Glutamatergic neuron (in vitro differentiated cells): Measurements from ENCODE around the gene NOVA2. TPM values are rescaled to one million over a fixed set of nuclear protein-coding genes. Genes with fewer than 3 reads are reported as not detected.

Source experiments
- DNase-seq: peaks from one replicate; pipeline ENCODE4 v3.0.0; 2022
- H3K27ac Mint-ChIP-seq: one replicate; pipeline ENCODE4 v1.8.0; 2020; ENCODE audit warnings: mild to moderate bottlenecking, mixed read lengths, inconsistent platforms; ENCODE audit not compliant: unreplicated experiment
- H3K27me3 Mint-ChIP-seq: one replicate; pipeline ENCODE4 v1.8.0; 2020; ENCODE audit warnings: mild to moderate bottlenecking, moderate library complexity, mixed read lengths, inconsistent platforms; ENCODE audit not compliant: unreplicated experiment
- H3K36me3 Mint-ChIP-seq: one replicate; pipeline ENCODE4 v1.8.0; 2020; ENCODE audit warnings: mild to moderate bottlenecking, mixed read lengths, inconsistent platforms; ENCODE audit not compliant: unreplicated experiment
- H3K4me1 Mint-ChIP-seq: one replicate; pipeline ENCODE4 v1.8.0; 2020; ENCODE audit warnings: mild to moderate bottlenecking, low read depth, mixed read lengths, inconsistent platforms; ENCODE audit not compliant: unreplicated experiment
- H3K4me3 Mint-ChIP-seq: one replicate; pipeline ENCODE4 v1.8.0; 2020; ENCODE audit warnings: mild to moderate bottlenecking, mixed read lengths, inconsistent platforms; ENCODE audit not compliant: unreplicated experiment
- H3K9me3 Mint-ChIP-seq: one replicate; pipeline ENCODE4 v1.8.0; 2020; ENCODE audit warnings: mild to moderate bottlenecking, moderate library complexity, mixed read lengths, inconsistent platforms; ENCODE audit not compliant: unreplicated experiment
- total RNA-seq: library from RNA; stranded (reverse); fragmentation: NEBNext Ultra II Directional; extraction: Animal tissue kit (Norgen Biotek cat#: 25700); gene quantifications from one replicate; pipeline ENCODE4 v1.2.1, GENCODE V29; 2021; ENCODE audit not compliant: unreplicated experiment
- TF ChIP-seq, protein P1 (sequence below): fragments of 200-600 bp; sonication (generic); IDR thresholded peaks from one replicate; pipeline ENCODE4 v1.5.0; 2021; ENCODE audit not compliant: partially characterized antibody, unreplicated experiment

Gene NOVA2
- total RNA-seq, 1 donor from 2014 or later: 163 TPM

DNA sequence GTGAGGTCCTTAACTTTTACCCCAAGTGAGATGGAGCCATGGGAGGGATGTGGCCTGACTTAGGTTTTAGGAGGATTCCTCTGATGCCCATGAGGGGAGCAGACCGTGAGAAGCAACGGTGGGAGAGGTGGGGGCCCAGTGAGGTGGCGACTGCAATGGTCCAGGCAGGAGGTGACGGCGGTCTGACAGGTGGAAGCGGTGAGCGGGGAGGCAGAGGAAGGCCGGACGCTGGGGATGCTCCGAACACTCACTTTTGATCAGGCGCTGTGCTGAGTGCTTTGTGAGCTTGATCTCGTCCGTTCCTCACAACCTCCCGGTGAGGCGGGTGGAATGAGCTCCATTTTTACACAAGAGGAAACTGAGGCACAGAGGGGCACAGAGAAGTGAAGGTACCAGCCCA is 11.6 kb downstream of the NOVA2 start:
- Mint-ChIP-seq H3K4me1 (peaks cover 43% of the 10 kb centered on the region), H3K9me3 (peaks cover 19% of the 10 kb centered on the region), H3K36me3 (peaks cover 28% of the 10 kb centered on the region), H3K27ac (peak overlapping the region; percentile 98), H3K4me3 (peak overlapping the region; percentile 72), H3K27me3 (peaks cover 33% of the 10 kb centered on the region)
- TF ChIP-seq, protein P1, sequence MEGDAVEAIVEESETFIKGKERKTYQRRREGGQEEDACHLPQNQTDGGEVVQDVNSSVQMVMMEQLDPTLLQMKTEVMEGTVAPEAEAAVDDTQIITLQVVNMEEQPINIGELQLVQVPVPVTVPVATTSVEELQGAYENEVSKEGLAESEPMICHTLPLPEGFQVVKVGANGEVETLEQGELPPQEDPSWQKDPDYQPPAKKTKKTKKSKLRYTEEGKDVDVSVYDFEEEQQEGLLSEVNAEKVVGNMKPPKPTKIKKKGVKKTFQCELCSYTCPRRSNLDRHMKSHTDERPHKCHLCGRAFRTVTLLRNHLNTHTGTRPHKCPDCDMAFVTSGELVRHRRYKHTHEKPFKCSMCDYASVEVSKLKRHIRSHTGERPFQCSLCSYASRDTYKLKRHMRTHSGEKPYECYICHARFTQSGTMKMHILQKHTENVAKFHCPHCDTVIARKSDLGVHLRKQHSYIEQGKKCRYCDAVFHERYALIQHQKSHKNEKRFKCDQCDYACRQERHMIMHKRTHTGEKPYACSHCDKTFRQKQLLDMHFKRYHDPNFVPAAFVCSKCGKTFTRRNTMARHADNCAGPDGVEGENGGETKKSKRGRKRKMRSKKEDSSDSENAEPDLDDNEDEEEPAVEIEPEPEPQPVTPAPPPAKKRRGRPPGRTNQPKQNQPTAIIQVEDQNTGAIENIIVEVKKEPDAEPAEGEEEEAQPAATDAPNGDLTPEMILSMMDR: no peak
- DNase-seq: no peak

DNA sequence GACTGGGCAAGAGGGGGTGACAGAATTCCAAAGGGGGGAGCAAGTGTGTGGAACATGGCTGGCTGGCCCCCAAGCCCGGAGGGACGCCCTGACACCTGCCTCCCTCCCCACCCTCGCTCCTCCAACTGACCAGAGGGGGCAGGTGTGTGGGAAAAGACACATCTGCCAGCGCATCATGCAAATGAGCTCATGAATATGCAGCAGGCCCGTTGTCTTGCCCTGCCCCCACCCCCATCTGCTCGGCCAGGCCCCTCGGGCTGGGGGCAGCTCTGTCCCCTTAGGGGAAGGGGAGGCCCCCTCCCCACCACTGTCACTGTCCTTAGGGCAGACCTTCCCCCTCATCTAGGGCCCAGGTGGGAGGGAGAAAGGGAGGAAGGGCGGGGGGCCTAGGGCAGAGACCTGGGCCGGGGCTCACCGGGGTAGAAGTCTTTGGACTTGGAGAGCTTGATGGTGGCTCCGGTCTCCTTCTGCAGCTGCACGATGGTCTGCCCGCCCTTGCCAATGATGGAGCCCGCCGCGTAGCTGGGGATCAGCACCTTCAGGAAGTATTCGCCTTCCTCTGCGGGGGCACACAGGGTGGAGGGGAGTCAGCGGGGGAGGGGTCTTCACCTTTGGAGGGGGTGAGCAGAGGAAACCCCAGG is 12.9 kb downstream of the NOVA2 start:
- Mint-ChIP-seq H3K27ac (peak overlapping the region; percentile 98), H3K4me3 (peak overlapping the region; percentile 76), H3K9me3 (peaks cover 19% of the 10 kb centered on the region), H3K36me3 (peaks cover 23% of the 10 kb centered on the region), H3K4me1 (peaks cover 45% of the 10 kb centered on the region), H3K27me3 (peaks cover 33% of the 10 kb centered on the region)
- TF ChIP-seq, protein P1: peak; percentile 30
- peak; percentile 80 for DNase-seq

DNA sequence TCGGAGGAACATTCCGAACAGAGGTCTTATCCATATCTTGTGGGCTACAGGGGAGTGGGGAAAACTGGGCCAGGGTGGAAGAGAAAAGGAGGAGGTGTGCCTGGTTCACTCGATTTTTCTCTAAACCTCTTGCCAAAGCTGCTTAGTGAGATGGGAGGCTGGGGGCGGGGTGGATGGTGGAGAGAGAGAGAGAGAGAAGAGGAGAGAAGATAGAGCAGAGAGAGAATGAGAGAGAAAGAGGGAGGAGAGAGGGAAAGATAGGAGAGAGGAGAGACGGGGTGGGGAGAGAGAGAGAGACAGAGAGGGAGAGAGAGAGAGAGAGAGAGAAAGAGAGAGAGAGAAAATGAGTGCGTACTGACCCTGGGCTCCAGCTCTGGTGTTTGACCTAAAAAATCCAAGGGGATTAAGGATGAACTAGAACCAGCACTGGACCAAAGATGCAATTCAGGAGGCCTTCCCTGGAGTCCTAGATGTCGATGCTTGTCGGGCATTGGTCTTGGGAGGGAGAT is 14.1 kb downstream of the NOVA2 start:
- H3K4me1 Mint-ChIP-seq: peaks cover 50% of the 10 kb centered on the region
- peaks cover 22% of the 10 kb centered on the region for H3K36me3 Mint-ChIP-seq
- H3K4me3 Mint-ChIP-seq: peak overlapping the region; percentile 76
- H3K27ac Mint-ChIP-seq: peak overlapping the region; percentile 98
- TF ChIP-seq, protein P1: no peak
- H3K27me3 Mint-ChIP-seq: peaks cover 37% of the 10 kb centered on the region
- DNase-seq: no peak
- peaks cover 20% of the 10 kb centered on the region for H3K9me3 Mint-ChIP-seq

DNA sequence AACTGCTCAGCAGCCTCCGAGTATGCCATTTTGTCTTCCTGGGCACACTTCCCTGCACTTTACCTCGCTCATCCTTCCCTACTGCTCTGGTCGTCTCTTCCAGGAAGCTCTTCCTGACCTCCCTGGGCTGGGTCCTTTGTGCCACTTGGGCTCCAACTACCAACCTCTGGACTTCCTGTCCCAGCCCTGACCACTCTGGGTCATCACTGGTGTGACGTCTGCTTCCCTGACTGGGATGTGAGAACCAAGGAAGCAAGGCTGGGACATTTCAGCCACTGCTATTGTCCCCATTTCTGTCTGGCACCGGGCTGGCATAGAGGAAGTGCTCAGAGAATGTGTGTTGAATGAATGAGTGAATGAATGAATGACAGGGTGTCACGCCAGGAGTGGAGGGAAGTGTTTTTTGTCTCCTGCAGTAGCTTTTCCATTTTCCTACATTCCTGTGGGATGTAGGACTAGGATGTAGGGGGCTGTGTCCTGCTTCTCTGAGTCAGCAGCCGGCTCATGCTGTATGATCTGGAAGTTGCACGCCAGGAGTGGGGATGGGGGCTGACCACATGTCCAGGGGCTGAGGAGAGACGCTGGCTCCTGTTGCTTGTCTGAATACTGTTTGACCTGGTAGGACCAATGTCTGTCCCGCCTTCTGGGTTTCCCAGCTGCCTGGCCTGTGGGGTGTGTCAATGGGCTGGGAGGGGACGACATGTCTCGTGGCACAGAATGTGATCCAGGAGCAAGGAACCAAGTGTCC is 14.7 kb downstream of the NOVA2 start:
- H3K36me3 Mint-ChIP-seq: peaks cover 22% of the 10 kb centered on the region

More for the DNA sequence above, 14.7 kb downstream of the NOVA2 start:
- no peak for DNase-seq
- TF ChIP-seq, protein P1: no peak
- Mint-ChIP-seq H3K27me3 (peaks cover 37% of the 10 kb centered on the region), H3K27ac (peak overlapping the region; percentile 98), H3K4me1 (peaks cover 53% of the 10 kb centered on the region), H3K9me3 (peaks cover 19% of the 10 kb centered on the region), H3K4me3 (peak overlapping the region; percentile 23)
